Activated CD8-positive, alpha-beta T cell treated with anti-CD3 and anti-CD28 coated beads for 36 hours (primary cell): ENCODE measurements around the gene PRSS16. TPM values are rescaled to one million over a fixed set of nuclear protein-coding genes. Genes with fewer than 3 reads are reported as not detected.
"Not testable (repeated sequence)": the region's sequence is repeated elsewhere in the genome, so short reads cannot be mapped to it uniquely, and the experiment has no call there.

Source experiments
- ATAC-seq: fragments of 200-7000 bp; cut with Tn5 transposase; one replicate; pipeline ENCODE4 v1.10.0; 2021; ENCODE audit warnings: mild to moderate bottlenecking, moderate library complexity
- CTCF ChIA-PET: fragments of 350-600 bp; sonication (Branson Sonifier 250); formaldehyde crosslinking; loops from one replicate; lab custom pipeline; 2021; ENCODE audit warnings: antibody characterized with exemption; lab: Charles Lee
- POLR2A ChIA-PET: fragments of 350-600 bp; sonication (Branson Sonifier 250); formaldehyde crosslinking; loops from one replicate; lab custom pipeline; 2021; ENCODE audit warnings: antibody characterized with exemption; lab: Charles Lee
- DNase-seq: peaks from one replicate; pipeline ENCODE4 v3.0.0-alpha.2; 2020
- H3K27ac Mint-ChIP-seq: one replicate; pipeline ENCODE4 v1.8.0; 2021; ENCODE audit warnings: mild to moderate bottlenecking, mixed read lengths
- H3K27me3 Mint-ChIP-seq: one replicate; pipeline ENCODE4 v1.8.0; 2021; ENCODE audit warnings: mixed read lengths
- H3K36me3 Mint-ChIP-seq: one replicate; pipeline ENCODE4 v1.8.0; 2021; ENCODE audit warnings: low read depth, mixed read lengths
- H3K4me1 Mint-ChIP-seq: one replicate; pipeline ENCODE4 v1.8.0; 2021; ENCODE audit warnings: low read depth, mixed read lengths
- H3K4me3 Mint-ChIP-seq: one replicate; pipeline ENCODE4 v1.8.0; 2021; ENCODE audit warnings: mild to moderate bottlenecking, moderate library complexity, mixed read lengths
- H3K9me3 Mint-ChIP-seq: one replicate; pipeline ENCODE4 v1.8.0; 2021; ENCODE audit warnings: mixed read lengths
- intact Hi-C: fragments of 100-400 bp; cut with micrococcal nuclease; formaldehyde crosslinking; loops from one replicate; pipeline ENCODE4 v1.10.0; 2022
- total RNA-seq, 2 experiments: library from RNA; stranded (reverse); gene quantifications; one replicate each; pipeline ENCODE4 v1.2.3, GENCODE V29; 2021
- TF ChIP-seq, protein P1 (sequence below): fragments of 200-600 bp; IDR thresholded peaks from one replicate; pipeline ENCODE4 v1.8.0; 2022; ENCODE audit warnings: antibody characterized with exemption, mild to moderate bottlenecking

PRSS16 gene
- total RNA-seq, 2 experiments from 2014 or later = 0.65 to 1.9 TPM

DNA sequence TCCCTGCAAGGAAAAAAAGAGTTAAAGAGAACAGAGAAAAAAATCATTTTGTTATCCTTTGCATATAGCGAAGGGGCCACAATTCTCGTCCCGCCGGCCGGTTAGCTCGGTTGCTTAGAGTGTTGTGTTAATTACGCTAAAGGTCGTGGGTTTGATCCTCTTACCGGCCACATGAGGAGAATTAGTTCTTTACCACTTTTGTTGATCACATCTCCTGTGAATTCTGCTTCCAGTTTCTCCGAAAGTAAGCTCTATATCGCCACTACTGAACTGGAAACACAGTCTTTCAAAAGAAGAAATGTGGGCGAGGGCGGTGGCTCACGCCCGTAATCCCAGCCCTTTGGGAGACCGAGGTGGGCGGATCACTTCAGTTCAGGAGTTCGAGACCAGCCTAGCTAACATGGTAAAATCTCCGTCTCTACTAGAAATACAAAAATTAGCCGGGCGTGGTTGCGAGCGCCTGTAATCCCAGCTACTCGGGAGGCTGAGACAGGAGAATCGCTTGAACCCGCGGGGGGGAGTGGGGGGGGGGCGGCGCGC lies 13.4 kb downstream of the PRSS16 start:
- ChIA-PET CTCF (interaction anchor here (0.8 to 1.3 kb wide), 2 partner anchors 9 to 20 kb away, joined by 3 read pairs; no protein-coding TSS in a partner anchor), POLR2A (interaction anchor here (1.6 kb wide), 2 partner anchors 9 to 35 kb away, joined by 3 to 4 read pairs; no protein-coding TSS in a partner anchor)
- Mint-ChIP-seq H3K4me3 (no peak overlapping the region), H3K4me1 (no peaks in the 10 kb centered on the region), H3K27ac (no peak overlapping the region), H3K36me3 (no peaks in the 10 kb centered on the region), H3K9me3 (no peaks in the 10 kb centered on the region), H3K27me3 (peaks cover 59% of the 10 kb centered on the region)
- no peak for ATAC-seq
- no peak for DNase-seq
- TF ChIP-seq, protein P1, sequence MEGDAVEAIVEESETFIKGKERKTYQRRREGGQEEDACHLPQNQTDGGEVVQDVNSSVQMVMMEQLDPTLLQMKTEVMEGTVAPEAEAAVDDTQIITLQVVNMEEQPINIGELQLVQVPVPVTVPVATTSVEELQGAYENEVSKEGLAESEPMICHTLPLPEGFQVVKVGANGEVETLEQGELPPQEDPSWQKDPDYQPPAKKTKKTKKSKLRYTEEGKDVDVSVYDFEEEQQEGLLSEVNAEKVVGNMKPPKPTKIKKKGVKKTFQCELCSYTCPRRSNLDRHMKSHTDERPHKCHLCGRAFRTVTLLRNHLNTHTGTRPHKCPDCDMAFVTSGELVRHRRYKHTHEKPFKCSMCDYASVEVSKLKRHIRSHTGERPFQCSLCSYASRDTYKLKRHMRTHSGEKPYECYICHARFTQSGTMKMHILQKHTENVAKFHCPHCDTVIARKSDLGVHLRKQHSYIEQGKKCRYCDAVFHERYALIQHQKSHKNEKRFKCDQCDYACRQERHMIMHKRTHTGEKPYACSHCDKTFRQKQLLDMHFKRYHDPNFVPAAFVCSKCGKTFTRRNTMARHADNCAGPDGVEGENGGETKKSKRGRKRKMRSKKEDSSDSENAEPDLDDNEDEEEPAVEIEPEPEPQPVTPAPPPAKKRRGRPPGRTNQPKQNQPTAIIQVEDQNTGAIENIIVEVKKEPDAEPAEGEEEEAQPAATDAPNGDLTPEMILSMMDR = no peak
- intact Hi-C loops = no loop called here

DNA sequence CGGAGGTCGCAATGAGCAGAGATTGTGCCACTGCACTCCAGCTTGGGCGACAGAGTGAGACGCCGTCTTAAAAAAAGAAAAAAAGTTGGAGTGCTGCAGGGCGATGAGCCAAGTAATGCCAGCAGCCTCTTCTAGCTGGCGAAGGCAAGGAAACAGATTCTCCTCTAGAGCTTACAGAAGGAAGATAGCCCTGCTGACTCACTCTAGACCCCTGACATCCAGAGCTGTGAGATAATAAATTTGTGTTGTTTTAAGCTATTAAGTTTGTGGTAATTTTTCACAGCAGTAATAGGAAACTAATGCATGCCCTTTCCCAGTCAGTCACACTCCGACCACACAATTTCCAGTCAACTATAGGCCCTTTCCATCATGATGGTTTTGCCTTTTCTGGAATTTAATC lies 16.4 kb downstream of the PRSS16 start:
- Mint-ChIP-seq H3K27me3 (peaks cover 54% of the 10 kb centered on the region), H3K27ac (no peak overlapping the region), H3K36me3 (no peaks in the 10 kb centered on the region), H3K4me1 (no peaks in the 10 kb centered on the region), H3K9me3 (no peaks in the 10 kb centered on the region), H3K4me3 (no peak overlapping the region)
- ChIA-PET CTCF (interaction anchor here (0.7 kb wide), 1 partner anchor 11 kb away, joined by 3 read pairs; no protein-coding TSS in a partner anchor), POLR2A (no interaction called here)
- ATAC-seq (no peak), DNase-seq (no peak)
- intact Hi-C loops = no loop called here
- TF ChIP-seq, protein P1 = no peak

DNA sequence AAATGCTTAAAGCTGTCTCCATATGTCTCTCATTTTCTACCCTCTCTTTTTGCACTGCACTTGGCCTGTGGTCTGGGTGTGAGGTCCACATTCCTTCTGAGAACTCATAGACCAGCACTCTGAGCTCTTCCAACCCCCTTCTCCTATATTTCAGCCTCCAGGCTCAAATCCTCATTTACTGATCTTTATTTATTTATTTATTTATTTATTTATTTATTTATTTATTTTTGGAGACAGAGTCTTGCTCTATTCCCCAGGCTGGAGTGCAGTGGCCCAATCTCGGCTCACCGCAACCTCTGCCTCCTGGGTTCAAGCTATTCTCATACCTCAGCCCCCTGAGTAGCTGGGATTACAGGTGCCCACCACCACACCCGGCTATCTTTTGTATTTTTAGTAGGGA lies 19.5 kb downstream of the PRSS16 start:
- ATAC-seq, H3K36me3 Mint-ChIP-seq, POLR2A ChIA-PET, DNase-seq, H3K4me3 Mint-ChIP-seq, H3K9me3 Mint-ChIP-seq, CTCF ChIA-PET, intact Hi-C loops, H3K27ac Mint-ChIP-seq, H3K4me1 Mint-ChIP-seq: not testable (repeated sequence)
- H3K27me3 Mint-ChIP-seq = peaks cover 39% of the 10 kb centered on the region

DNA sequence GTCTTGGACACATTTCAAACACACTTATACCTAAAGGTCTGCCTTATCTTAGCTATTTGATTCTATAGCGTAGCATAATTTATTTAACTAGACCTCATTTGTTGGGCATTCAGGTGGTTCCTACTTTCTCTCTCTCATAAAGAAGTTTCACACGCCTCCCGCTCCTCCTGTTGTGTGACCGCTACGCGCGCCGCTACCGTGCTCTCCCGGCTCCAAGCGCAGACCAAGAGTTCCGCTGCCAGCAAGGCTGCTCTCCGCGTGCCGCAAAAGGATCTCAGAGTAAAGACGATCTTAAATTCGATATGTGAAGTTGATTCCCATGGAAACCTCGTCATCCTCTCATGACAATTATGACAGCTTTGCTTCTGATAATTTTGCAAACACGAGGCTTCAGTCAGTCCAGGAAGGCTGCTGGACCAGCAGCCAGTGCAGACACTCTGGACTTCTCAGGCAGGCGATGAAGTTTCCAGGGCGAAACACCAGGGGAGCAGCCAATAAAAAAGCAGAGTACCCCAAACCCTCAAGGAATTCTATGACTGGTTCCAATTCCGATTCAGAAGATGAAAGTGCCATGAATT lies 20.4 kb downstream of the PRSS16 start:
- TF ChIP-seq, protein P1 = no peak
- ATAC-seq = no peak
- intact Hi-C loops = no loop called here
- H3K27ac Mint-ChIP-seq = no peak overlapping the region
- ChIA-PET CTCF (no interaction called here), POLR2A (no interaction called here)
- H3K27me3 Mint-ChIP-seq = peaks cover 41% of the 10 kb centered on the region
- H3K36me3 Mint-ChIP-seq = no peaks in the 10 kb centered on the region
- no peak overlapping the region for H3K4me3 Mint-ChIP-seq
- no peaks in the 10 kb centered on the region for H3K9me3 Mint-ChIP-seq
- H3K4me1 Mint-ChIP-seq = no peaks in the 10 kb centered on the region
- no peak for DNase-seq

DNA sequence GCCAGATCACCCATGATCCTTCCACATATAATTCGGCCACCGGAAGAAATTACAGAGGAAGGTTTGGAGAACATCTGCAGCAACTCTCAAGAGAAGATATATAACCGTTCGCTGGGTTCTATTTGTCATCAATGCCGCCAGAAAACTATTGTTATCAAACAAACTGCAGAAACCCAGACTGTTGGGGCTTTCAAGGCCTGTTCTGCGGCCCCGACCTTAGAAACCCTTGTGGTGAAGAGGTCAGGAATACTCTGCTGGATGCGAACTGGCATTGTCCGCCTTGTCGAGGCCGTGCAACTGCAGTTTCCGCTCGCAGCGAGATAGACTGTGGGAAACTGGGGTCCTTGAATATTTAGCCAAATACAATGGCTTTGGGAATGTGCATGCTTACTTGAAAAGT lies 21.3 kb downstream of the PRSS16 start:
- Mint-ChIP-seq H3K4me3 (no peak overlapping the region), H3K4me1 (no peaks in the 10 kb centered on the region), H3K27ac (no peak overlapping the region), H3K27me3 (peaks cover 44% of the 10 kb centered on the region), H3K36me3 (no peaks in the 10 kb centered on the region), H3K9me3 (no peaks in the 10 kb centered on the region)
- POLR2A ChIA-PET = no interaction called here
- no peak for DNase-seq
- TF ChIP-seq, protein P1 = no peak
- intact Hi-C loops = no loop called here
- CTCF ChIA-PET = no interaction called here
- no peak for ATAC-seq
